Measurements from ENCODE around the gene KCNG1.

KCNG1 gene

DNA sequence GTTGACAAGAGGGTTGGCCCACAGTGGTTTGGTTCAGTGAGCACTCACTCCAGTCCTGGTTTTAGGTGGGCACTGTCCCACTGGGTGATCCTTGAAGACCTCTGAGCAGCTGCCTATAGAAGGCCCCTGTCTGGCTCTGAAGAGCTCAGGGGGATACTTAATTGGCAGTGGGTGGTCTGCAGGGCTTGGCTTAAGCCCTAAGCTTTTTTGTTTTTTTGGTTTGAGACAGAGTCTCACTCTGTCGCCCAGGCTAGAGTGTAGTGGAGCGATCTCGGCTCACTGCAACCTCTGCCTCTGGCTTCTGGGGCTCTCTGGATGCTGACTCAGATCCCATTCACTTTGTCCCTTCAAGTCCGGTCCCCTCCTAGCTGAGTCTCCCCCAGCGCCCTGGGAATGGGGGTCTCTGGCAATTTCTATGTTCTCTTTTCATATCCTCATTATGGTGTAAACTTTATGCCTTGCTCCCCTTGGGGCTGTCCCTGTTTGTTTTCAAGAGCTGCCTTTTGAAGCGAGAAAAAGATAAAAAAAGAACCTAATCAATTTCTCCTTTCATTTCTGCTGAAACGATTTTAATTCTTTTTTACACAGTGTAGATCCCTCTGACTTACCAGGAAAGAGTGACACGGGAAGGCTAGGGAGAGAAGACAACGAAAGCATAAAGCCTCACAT, 12.2 kb upstream of the KCNG1 start:
- no peak for DNase-seq (ENCODE audit: low read depth in 2 of 2)

DNA sequence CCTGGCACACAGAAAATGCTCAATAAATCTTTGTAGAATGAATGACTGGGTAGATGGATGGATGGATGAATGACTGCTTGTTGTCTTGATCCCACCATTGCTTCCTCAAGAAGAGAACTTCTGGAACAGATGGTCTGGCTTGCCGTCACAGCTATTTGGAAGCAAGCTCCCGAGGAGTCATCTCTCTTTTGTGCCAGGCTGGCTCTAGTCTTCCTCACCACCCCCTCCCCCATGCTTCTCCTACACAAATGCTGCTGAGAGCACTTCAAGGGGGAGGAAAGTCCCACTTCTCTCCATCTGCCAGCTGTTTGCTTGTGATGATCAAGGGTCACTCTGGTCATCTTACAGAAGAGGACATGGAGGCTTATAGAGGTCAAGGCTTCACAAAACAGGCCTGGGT, 11.6 kb upstream of the KCNG1 start:
- DNase-seq (ENCODE audit: low read depth in 2 of 2) = no peak

DNA sequence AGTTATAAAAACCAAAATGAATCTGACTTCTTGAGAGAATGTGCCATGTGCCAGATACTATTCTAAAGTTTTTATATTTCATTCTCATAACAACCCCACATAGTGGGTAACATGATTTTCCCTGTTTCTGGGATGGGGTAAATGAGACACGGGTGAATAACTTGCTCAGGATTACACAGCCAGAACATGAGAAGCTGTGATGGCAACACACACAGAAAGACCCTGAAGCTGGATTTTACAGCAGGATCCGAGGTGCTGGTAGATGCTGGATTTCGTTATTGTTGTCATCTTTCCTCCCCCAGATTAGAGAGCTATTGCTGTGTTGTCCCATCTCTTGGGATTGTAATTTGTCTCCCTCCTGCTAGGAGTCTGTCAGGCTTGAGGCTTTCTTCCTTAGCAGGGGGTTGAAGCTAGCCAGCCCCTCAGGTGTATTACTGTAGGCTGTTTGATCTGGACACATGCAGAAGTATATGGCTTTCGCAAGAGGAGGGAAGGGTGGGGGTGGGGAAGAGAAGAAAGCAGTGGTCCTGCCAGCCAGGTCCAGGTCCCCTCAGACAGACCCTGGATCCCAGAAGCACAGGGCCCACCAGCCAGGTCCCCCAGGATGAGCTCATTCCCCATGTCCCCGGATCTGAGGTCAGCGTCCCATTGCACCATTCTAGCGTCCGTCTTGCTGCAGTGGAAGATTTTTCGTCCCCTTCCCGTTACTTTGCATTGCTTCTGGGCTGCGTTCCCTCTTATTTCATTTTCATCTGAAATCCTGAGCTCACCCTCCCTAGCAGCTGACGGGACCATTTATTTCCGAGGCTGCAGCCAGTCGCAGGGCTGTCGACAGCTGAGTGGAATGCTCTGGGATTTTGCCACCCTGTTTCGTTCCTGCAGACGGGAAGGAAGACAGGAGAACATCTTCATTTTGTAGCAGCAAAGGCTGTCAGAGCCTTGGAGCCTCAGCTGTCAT, 7.3 kb upstream of the KCNG1 start:
- no peak for DNase-seq (ENCODE audit: low read depth in 2 of 2)

DNA sequence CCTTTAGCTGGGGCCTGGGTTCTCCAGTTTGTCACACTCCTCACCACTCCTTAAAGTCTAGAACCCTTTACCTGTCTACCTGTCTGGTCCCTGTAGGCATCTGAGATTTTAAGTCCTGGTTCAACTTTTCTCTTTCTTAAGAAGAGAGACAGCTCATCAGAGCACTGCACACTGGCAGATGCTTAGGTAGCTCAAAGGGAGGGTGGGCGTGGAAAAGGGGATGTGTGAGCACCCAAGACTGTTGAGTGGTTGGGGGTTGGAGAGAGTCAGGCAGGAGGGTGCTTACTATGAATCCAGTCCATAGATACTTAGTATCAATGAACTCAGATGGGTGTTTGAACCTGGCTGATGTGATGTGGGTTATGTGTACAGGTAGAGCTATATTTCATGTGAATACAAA, 6.6 kb upstream of the KCNG1 start:
- no peak for DNase-seq (ENCODE audit: low read depth in 2 of 2)

DNA sequence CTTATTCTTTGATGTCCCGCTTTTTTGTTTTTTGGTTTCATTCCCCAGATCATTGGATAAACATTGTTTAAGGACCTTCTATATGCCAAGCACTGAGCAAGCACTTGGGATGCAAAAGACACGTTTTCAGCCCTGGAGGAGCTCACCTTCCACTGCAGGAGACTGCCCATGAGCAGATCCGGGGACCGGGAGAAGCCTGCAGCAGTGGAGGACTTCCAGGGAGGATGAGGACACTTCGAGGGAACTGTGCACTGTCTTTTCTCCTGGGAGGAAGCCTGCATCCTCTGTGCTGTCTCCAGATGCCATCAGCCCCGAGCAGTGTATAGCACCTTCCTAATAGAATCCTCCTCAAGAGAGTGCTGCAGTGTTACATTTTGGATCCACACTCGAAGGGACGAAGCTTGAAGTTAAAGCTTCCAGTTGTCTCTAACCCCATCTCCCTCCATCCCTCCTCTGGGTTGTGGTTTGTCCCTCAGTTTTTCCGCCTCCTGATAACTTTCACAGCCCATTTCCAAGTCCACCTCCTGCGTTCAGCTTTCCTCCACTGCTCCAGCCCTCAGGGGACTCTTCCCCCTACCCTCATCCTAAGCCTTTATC, 5.8 kb upstream of the KCNG1 start:
- DNase-seq (ENCODE audit: low read depth in 2 of 2) = no peak

DNA sequence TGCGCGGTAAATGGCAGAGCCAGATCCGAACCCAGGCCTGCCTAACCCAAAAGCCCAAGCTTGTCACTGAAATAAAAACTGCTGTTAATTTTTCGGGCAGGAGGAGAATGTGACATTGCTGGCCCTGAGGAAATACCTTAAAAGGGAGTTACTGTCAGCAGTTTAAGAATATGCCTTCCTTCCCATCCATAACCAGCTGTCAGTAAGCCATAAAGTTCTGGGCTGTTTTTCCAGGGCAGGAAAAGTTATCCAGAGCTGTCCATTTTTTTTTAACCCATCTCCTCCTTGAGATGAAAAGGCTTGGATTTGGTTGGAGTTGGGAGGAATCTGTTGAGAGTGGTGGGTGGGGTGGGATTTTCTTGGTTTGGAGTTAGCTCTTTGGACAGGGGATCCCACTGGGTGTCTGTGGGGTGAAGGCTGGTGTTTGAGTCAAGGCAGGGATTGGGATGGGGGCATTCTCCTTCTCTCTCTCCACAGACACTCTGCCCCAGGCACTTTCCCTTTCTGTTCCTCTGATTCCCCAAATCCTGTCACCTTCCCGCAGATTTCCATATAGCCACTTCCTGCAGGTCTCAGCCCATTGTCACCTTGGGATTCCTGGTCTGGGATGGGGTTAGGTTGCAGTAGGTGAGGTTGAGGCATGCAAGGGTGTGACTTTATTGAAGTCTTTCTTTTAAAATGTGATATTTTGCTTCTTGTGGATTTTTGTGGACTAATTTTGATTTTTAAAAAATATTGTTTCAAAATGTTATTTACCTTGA, 4.3 kb upstream of the KCNG1 start:
- no peak for DNase-seq (ENCODE audit: low read depth in 2 of 2)

DNA sequence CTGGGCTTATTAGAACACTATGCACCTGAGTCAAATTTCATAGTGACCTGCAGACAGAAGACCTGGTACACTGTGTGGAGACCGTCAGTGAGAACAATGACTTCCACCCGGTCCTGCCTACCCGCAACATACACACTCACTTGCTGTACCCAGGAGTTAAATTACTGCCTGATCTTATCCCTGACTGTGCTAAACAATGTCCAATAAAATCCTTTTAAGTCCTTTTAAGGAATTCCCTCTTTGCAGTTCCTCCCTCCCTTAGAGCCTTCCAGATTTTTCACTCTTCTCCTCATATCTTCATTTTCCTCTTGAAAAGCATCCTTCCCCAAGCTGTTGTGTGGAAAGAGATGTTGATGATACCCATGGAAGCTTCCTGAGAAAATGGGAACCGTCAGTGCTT, 3.4 kb upstream of the KCNG1 start:
- DNase-seq (ENCODE audit: low read depth in 2 of 2) = no peak

DNA sequence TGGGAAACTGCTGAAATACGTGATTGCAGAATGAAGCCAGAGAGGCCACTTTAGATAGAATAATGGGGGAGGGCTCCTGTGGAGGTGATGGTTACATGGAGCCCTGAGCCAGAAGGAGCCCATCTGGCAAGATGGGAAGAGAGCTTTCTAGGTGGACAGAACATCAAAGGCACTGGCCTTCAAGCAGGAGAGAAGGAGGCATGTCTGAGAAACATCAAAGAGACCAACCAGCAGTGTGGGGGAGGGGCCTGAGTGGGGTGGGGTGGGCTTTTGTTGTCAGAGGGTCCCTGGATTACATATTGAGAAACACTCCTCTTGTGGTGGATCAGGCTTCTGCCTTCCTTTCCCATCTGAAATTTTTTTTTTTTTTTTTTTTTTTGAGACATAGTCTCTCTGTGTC, 1.9 kb upstream of the KCNG1 start:
- no peak for DNase-seq (ENCODE audit: low read depth in 2 of 2)

DNA sequence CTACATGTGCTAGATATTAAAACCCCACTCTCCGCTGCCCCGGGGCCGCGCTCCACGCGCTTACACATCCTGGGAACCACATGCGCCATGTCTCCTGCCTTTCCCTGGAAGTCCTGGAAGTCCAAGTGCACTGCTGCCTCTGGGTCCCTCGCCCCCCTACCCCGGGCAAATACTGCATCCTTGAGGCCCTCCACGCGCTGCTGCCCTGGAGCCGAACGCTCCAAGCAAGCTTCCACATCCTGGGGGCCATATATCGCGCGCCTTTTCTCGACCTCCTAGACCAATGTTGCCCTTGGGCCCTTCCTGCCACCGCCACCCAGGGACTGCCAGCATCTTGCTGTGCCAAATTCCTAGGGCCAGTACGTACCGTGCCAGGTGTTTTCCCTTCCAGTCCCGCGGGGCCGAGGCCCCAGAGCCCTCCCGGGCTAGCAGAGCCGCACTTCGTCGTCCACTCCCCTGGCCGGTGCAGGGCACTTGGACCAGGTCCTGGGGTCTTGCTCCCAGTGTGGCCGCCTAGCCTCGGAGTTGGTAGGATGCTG, 779 bp upstream of the KCNG1 start:
- no peak for DNase-seq (ENCODE audit: low read depth in 2 of 2)

DNA sequence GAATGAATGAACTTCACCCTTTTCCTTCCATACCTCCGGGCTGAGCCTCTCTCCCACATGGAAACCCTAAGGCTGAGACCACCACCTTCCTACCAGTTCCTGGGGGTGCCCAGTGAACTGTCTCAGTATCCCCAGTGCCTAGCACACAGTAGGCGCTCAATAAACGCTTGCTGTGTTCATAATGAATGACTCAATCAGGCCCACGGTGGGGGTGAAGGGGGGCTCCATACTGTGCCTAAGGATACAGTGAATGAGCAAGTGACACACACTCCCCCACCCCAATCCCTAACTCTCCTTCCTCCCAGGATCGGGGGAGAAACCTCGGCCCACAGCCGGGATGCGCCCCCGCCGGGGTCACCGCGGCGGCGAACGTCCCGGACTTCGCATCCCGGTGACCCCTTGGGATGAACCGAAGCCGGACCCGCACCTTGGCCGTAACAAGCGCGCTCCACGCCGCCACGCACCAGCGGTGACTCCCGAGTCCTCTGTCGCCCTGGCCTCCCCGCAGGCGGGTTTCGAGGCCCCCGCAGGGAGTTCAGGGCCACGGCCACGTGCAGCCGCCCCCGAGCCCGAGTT, 592 bp downstream of the KCNG1 start:
- no peak for DNase-seq (ENCODE audit: low read depth in 2 of 2)

DNA sequence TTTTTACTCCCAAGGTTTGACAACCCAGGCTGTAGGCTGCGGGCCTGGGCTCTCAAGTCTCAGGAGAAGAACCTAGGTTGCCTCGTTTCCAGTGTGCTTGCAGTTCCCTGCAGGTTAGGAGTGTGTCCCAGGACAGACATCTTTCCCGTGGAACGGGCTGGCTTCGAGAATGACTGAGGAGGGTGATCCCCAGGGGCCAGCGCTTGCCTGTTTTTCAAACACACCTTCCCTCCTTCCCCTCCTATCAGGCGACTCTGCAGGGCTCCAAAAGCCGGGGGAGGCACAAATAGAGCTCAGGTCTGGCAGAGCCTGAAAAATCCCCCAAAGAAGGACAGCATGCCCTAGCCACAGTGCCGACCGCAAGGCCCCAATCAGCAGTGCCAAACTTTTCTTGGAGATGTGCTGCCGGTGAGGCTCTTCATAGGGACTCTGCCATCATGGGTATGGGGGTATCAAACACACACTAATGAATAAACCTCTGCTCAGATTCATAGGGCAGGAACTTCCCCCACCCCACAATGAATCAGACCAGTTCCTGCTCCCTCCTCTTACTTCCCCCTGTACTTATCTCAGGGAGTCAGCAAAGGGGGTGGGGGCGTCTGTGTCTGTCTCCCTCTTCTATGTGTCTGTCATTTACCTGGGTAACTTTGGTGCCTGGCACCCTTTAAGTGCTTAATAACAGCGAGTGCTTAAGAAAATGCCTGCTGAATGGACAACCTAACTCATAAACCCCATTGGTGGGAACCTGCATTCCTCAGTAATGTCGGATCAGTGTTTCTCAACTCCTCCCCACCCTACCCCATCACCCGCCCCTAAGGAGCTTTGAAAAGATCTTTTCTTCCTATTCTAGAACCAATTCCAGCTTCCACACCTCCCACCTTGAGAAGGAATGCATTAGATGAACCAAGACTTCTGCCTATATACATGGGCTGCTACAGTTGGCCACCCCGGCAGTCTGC, 1.6 kb downstream of the KCNG1 start:
- no peak for DNase-seq (ENCODE audit: low read depth in 2 of 2)

DNA sequence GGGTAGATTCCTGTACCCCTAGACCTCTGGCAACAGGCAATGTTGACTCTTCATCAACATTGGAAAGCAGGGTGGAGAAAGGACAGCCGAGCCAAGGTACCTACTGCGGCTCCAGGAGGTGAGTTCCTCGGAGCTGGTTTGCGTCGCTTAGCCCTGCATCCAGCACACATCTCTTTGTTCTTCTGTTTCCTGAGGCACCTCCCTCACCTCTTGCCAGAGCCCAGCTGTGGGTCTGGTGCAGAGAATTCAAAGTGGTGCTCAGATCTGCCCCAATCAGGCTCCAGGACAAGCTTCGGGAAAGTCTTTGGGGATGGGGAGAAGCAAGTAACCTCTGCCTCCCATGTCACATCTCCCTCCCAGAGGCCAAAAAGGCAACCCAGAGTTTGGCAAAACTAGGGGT, 2.2 kb downstream of the KCNG1 start:
- DNase-seq (ENCODE audit: low read depth in 2 of 2) = no peak

DNA sequence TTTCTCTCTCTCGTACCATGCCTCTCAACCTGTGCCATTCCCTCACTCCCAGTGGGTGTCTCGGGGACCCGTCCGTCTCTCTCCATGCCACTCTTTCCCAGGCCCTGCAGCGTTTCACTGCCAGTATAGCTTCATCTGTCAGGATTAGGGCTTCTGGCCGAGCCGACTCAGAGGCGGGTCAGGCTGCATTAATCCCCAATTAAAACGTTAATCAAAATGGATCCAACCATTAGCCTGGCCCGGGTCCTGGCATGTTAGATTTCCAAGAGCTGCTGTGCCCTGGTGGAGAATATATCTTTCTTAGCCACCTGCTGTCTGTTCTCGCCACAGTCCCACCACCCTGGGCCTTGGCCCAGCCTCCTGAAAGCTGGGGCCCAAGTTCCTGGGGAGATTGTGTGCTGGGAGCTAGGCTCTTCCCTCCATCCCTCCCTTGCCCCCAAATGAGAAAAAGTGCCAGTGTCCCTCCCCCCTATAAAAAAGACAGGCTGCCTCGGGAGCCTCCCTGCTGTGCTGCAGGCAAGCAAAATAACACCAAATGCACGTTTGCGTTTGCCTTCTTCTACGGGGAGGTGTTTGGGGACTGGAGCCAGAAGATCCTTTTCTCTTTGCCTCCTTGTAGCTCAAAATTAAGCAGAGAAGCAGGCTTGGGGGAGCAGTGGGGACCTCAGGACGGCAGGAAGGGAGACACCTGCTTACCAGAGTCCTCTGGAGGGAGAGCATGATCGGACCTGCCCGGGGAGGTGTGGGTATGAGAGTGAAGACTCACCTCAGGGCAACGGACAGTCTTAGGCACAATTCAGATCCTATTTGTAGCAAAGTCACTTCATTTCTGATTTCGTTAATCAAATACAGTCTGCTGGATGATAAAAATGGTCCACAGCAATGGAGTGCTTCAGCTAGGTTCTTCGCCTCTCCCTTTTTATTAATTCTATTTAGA, 3.0 kb downstream of the KCNG1 start:
- DNase-seq (ENCODE audit: low read depth in 2 of 2) = no peak

DNA sequence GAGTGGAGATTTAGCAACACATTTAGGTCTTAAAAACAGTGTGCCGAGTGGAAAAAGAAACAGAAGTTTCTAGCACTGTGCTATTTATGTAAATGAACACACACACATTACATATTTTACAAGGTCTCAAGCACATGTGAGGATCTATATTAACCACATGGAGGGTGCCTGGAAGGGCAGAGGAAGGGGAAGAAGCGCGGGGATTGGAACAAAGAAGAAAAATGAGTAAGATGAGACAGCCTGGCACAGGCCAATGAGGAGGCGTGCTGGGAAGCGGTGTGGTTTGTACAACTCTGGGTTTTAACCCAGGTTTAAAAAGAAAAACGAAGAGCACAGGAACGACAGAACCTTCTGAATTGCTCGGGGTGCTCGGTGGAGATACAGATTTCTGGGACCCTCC, 5.7 kb downstream of the KCNG1 start:
- no peak for DNase-seq (ENCODE audit: low read depth in 2 of 2)

DNA sequence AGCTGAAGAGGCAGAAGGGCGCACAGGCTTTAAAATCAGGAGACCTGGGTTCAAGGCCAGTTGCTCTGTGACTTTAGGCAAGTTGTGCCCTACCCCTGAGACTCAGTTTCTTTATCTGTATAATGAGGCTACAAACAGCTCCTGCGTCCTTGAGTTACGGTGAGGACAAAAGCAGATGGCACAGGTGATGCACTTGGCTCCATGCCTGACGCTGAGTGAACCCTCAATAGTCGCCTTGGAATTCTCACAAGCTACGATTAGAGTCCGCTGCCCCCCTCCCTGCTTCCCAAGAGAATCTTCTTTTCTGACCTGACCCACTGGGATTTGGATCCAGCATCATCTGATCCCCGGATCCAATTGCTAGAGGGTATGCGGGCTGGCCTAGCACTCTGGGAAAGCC, 6.4 kb downstream of the KCNG1 start:
- DNase-seq (ENCODE audit: low read depth in 2 of 2) = no peak

DNA sequence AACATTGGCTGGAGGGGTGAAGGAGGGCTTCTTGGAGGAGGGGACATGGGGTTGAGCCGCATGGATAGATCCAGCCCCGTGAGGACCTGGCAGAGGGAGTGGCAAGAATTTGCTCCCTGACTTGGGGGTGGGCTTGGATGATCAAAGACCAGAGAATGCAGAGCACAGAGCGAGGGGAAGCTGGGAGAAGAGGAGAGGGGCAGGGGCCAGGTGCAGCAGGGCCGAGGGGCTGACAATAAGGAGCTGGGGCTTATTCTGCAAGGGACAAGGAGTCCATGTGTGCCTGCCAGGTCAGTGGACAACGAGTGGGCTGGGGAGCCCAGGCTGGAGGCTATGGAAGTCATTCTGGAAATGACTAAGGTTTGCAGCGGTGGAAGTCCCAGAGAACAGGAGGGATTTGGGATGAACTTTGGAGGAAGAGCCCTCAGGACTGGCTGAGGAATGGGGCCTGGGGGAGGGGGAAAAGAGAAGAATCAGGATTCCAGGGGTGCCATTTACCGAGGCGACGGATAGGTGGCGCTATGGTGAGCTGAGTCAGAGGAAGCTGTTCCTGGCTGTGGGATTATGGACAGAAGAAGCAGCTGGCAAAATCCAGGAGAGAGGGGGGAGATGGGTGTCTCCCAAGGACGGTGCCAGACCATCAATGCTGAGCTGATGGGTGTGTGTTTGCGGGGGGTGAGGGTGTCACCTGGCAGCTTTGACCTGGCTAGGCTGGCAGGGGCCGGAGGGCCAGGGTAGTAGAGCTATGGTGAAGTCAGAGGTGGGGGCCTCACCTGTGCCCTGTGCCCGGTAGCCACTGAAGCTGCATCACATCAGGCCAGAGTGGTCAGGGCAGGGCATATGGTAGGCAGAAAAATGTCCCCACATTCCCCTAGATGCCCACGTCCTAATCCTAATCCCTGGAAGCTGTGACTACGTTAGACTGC, 7.8 kb downstream of the KCNG1 start:
- no peak for DNase-seq (ENCODE audit: low read depth in 2 of 2)

DNA sequence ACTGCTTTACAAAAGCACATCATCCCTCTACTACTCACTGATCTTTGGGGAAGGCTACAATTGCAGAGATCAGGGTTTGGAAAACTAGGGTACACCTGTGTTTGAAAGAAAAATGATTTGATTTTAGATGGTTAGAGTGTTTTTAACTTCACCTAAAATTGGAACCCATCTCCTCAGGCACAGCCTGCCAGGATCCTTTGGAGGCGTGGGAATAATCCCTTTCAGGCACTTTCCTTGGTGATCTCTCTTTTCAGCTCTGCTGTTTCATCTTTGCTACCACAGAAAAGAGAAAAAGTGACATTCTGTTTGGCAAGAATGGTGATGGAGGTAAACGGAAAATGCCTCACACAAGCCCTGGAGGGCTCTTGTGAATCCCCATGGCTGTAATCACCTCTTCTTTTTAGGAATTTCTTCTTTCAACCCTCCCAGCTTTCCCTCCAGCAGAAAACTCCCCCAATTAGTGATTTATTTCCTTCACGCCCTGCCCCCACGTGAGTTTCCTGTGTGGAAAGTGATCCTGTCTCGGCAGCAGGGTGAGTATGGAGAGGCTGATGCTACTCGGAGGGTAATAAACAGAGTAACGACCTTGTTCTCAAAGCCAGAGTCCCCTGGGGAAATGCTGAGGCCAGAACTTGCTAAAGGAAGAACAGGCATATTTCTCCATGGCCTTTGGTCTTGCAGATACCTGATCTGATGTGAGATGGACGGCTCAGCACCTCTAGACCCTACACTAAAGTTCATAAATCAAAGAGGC, 9.2 kb downstream of the KCNG1 start:
- DNase-seq (ENCODE audit: low read depth in 2 of 2) = no peak
